GM12801 (cell line): ENCODE results near the gene FAM174B.

Experiments used
- CTCF ChIP-seq: IDR thresholded peaks from one replicate; pipeline ENCODE4 v1.5.1; 2011; ENCODE audit warnings: control low read depth; ENCODE audit not compliant: insufficient read length; ENCODE audit errors: extremely low read depth

FAM174B gene

GRCh38 chr15:92610101-92610520 is 45.5 kb downstream of the FAM174B start:
- no peak for TF ChIP-seq CTCF

DNA sequence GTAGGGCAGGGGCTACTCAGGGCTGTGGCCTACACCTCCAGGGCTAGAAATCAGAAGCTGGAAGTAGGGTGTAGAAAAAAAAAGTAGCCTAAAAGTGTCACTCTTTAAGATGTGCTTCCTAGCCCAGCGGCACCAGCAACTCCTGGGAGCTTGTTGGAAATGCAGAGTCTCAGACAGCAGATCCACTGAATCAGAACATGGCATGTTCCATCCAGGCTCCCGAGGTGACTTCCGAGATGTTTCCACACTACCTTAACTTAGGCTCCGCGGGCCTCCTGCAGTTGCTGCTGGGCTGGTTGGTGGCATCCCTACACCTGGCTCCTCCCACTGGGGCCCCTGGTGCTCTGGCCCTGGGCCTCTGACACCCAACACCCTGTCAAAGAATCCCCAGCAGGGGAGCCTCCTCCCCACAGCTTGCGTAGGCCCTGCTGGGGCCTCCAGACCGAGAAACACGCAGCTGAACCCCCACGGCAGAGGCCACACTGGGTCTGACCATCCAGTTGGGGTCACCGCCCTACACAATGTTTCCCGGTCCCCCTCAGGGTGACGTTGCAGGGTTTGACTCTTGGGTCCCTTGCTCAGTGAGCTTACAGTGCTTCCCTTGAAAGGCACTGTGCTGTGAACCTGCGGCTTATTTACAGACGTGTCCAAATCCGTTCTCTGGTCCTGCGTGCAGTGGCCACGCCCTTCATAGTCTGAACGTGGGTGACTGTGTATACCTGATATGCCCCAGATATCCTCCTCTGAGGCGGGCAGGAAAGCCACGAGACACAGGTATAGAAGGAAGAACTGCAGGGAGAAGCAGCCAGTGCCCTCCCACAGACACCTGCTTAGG is 46.5 kb downstream of the FAM174B start:
- TF ChIP-seq CTCF = no peak

GRCh38 chr15:92606126-92606835 is 49.3 kb downstream of the FAM174B start:
- TF ChIP-seq CTCF = no peak

DNA sequence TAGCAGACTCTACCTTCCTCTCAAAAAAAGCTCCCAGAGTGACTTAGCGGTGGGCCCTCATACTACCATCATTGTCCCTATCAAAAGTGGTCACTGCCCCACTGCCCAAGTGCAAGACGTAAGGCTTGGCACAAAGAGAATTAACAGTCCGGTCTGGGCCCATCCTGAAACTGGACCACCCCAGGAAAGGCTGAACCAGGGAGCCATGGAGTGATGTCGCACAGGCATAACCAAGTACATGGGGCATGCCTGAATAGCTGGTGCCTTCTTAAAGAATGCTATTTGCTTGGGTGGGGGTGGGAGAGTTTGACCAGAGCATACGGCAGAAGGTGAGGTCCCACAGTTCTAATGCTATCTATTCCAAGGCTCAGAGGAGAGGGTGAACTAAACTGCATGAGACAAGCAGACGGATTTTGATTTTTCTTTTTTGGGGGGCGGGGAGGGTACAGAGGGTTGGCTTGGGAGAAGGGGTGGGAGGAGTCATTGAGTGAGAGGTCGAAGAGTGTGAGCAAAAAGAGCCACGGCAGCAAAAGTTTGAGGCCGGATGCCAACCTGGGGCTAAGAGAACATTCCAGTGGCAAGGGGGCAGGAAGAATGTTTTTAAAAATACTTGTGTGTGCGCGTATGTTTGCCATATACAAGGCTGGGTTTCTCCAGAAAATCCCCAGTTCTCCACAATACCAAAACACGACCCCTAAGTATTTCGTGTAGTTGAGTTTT is 50.2 kb downstream of the FAM174B start:
- TF ChIP-seq CTCF = no peak

GRCh38 chr15:92603743-92604470 is 51.7 kb downstream of the FAM174B start:
- TF ChIP-seq CTCF = no peak

- TF ChIP-seq CTCF = no peak
Measured at GRCh38 chr15:92603278-92603677, 52.3 kb downstream of the FAM174B start.

GRCh38 chr15:92602267-92602593 is 53.3 kb downstream of the FAM174B start:
- TF ChIP-seq CTCF = no peak
